Left lobe of liver (tissue), 2 donors: ENCODE results near the gene CD5L. TPM values are rescaled to one million over a fixed set of nuclear protein-coding genes. Genes with fewer than 3 reads are reported as not detected.

Experiments used
- ATAC-seq: fragments of 200-7000 bp; cut with Tn5 transposase; one replicate; pipeline ENCODE4 v1.9.1; 2020; ENCODE audit warnings: mild to moderate bottlenecking, moderate library complexity
- DNase-seq: peaks from one replicate; pipeline ENCODE4 v3.0.0-alpha.2; 2020; ENCODE audit warnings: low spot score
- total RNA-seq: library from RNA; stranded (reverse); gene quantifications from one replicate; pipeline ENCODE4 v1.2.1, GENCODE V29; 2021
- donor health status: DM: no; HTN: no; CAD: no; lungs with moderate emphysema.
- donor health status: DM: no; HTN: yes; CAD: no.

The CD5L gene
- total RNA-seq, 1 donor from 2014 or later: 11.9 TPM

DNA sequence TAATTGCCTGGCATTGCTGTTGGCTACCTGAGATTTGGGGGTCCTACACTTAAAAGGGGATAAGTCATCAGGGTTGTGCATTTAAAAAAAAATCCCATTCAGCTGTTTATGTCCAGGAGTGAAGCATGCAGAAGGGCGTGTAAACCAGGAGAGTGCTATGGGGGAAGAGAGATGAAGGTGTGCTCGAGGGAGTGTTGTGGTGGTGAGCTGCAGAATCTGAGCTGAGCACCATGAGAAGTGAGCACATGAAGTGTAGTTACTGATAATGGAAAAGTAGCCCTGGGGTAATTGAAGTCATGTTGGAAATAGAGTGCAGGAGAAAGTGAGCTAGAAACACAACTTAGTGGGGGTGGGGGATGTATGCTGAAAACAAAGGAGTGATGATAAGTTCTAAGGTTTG is 22.4 kb downstream of the CD5L start:
- DNase-seq (no peak), ATAC-seq (no peak)

DNA sequence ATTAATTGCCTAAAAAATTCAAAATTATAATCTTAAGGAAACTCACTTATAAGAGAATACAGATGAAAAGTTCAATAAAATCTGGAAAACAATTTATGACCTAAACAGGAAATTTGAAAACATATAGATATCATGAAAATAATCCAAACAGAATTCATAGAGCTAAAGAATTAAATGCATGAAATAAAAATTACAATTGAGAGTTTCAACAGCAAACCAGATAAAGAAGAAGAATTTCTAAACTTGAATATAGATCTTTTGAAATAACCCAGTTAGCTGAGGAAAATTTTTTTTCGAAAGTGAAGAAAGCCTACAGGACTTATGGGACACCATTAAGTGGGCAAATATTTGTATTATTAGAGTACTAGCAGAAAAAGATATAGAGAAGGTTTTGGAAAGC is 28.3 kb downstream of the CD5L start:
- DNase-seq (no peak), ATAC-seq (no peak)

DNA sequence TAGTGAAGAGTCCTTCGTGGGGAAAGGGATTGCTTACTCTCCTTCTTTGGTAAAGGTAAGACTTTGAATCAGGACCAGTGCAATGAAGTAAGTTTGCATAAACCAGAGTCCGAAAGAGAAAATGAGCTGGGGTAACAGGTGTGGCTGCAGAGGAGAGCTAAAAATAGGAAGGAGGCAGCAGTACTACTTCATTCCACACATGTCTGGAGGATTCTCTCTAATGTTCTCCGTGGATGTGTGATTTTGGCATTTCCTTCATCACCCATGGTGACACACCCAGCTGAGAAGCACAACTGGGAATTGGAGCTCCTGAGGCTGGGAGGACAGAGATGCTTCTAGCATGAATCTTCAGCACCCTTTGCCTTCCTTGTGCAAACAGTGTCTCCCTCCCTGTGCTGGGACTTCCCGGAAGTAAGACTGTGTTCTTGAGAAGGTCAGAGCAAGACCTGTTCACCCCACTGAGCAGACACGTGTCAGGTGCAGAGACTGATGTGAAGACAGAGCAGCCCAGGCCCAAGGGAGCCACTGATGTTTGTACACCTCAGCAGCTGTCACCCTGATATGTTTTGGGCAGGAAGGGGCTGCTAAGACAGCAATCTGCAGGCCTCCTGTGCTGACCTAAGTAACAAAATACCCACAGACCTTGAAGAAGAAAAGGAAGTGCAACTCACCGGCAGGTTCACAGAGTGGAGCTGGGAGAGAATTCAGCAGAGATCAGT is 35.0 kb downstream of the CD5L start:
- ATAC-seq: no peak

DNA sequence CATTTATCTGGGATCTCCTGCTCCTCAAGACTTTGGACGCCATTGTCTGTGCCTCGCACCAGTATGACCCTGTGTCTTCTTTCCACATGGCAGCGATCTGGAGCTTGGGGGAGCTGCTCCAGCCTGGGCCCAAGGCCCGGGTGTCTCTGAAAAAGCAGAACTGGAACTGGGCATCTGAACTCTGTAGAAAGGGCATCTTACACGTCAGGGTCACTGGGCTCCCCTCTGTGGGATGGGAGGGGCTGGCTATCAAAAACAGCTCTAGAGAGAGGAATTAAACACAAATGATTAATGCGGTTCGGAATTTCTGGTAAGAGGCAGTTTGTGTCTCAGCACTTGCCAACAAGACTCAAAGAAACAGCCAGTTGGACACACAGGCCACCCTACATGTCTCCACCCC is 37.8 kb downstream of the CD5L start:
- DNase-seq (no peak), ATAC-seq (peak; percentile 33)

More for the DNA sequence above, 35.0 kb downstream of the CD5L start:
- DNase-seq: no peak

DNA sequence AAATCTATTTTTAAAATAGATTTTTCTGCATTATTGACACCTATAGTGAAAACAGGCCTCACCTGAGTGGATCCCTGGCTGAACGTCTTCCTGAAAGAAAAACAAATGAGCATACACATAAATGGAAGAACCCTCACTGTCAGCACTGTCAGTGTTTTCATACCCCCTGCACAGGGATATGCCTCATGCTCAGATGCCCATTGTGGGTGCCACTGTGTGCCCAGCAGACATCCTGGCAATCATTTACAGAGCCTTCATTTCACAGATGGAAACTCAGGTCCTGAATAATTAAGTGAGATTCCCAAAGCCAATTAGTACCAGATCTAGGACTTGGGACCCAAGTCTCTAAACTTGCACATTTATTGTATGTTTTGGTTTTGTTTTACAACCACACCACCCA is 41.6 kb downstream of the CD5L start:
- no peak for DNase-seq
- ATAC-seq: no peak

DNA sequence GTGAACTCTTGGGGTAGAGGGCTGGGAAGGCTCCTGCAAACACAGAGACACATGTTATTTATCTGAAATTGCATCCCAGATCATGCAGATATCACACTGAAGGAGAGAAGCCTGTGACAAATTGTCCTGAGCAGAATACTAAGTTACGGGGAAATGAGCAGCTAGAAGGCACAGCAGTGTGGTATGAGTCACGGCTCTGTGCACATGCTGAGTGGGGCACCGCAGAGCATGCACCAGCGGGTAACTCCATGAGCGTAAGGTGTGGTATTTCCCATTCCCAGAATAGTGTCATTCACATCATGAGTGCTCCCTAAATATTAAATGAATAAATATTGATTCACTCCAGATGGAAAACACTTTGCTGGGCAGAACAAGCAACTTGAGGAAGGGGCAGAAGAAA is 43.4 kb downstream of the CD5L start:
- no peak for ATAC-seq

DNA sequence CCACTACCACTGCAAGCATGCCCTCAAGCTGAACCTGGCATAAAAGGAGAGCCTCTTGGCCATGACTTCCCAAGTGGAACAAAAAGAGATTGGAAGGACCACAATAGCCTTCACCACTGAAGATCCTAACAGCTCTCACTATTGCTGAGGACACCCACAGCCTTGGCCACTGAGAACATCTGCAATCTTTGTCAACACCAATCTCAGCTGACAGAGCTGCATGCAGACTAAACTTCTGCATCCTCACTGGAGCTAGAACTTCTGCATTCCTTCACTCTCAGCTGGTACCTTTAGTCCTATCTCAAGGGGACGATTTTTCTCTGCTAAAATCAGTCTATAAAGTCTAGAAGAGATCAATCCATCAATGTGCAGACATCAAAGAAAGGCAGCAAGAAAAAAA is 56.4 kb downstream of the CD5L start:
- DNase-seq (no peak), ATAC-seq (no peak)

More for the DNA sequence above, 43.4 kb downstream of the CD5L start:
- DNase-seq: no peak

DNA sequence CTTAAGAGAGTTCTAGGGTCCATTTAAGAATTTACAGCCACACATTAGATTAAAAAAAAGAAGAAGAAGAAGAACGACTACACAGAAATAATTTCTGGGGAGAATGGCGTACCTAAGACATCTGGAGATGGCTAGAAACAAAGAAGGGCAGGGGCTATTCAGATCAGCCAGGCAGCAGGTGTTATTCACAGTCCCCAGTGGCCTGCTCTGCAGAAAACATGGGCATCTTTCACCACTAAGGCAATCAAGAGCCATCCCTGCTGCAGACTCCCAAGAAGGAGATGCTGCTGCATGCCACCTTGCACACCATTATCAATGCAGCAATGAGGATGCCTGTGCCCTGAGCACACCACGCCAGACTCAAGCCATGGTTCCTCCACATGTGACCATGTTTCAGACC is 56.8 kb downstream of the CD5L start:
- ATAC-seq (no peak), DNase-seq (no peak)

DNA sequence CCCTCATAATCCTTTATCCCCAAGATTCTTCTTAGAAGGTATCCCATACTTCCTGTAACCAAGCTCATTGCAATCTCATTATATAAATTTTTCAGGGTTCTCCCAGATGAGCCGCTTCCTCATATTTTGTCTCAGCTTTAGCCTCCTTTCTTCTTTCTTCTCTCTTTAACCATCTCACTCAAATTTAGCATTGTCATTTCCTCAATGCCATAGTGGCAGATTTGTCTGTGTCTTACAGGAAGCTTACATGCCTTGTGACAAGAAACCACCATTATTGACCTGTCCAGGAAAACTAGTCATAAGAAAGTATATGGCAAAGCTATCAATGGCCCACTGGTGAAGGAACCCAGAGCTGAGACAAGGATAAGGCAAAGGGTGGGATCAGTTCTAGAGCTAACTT is 58.7 kb downstream of the CD5L start:
- DNase-seq (no peak), ATAC-seq (no peak)

DNA sequence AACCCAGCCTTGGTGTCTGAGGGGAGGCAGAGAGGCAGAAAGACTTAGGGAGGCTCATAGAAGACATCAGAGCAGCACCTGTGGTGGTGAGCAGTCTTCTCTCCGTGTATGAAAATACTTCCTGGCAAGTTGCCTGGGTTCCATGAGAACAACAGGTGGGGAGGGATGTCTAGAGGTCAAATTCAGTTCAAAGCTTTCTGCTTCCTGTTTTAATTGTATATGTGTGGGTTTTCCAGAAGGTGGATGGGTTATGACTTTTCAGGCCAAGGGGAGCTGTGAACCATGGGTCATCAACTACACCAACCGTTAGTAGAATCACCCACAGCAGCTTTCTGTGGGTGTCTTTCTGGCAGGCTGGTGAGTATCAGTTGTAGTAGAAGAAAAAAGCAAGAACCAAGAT is 60.6 kb downstream of the CD5L start:
- DNase-seq: no peak
- no peak for ATAC-seq

Other genes with a start within 250 kb of the CD5L start
- not detected for gene FCRL4, start 243.7 kb downstream of the CD5L start, total RNA-seq
- gene FCRL3, start 141.0 kb downstream of the CD5L start, total RNA-seq: not detected
- not detected for gene FCRL2, start 64.7 kb downstream of the CD5L start, total RNA-seq
- gene FCRL1, start 21.7 kb downstream of the CD5L start, total RNA-seq: not detected
- 2.2 TPM for gene KIRREL1, start 151.8 kb upstream of the CD5L start, total RNA-seq